Endodermal cell (in vitro differentiated cells): ENCODE data around the gene IFIT1. TPM values are rescaled to one million over a fixed set of nuclear protein-coding genes. Genes with fewer than 3 reads are reported as not detected.

Experiments
- DNase-seq: peaks from one replicate; pipeline ENCODE4 v3.0.0-alpha.2; 2017
- H3K27ac ChIP-seq: 2 replicates; pipeline ENCODE4 v1.5.1; 2013; ENCODE audit warnings: mild to moderate bottlenecking, low read depth, low read length, moderate library complexity
- H3K27me3 ChIP-seq: 2 replicates; pipeline ENCODE4 v1.6.1; 2013; ENCODE audit warnings: mild to moderate bottlenecking, low read length, moderate library complexity; ENCODE audit not compliant: insufficient read depth, control insufficient read depth, poor library complexity, severe bottlenecking
- H3K36me3 ChIP-seq: 2 replicates; pipeline ENCODE4 v1.7.0; 2013; ENCODE audit warnings: mild to moderate bottlenecking, low read length, moderate library complexity; ENCODE audit not compliant: control insufficient read depth, insufficient read depth
- H3K4me1 ChIP-seq: one replicate; pipeline ENCODE4 v1.7.0; 2013; ENCODE audit warnings: low read length; ENCODE audit not compliant: control insufficient read depth, insufficient read depth
- H3K4me3 ChIP-seq: 2 replicates; pipeline ENCODE4 v1.5.1; 2013; ENCODE audit warnings: mild to moderate bottlenecking, low read length, moderate library complexity
- H3K9ac ChIP-seq: 2 replicates; pipeline ENCODE4 v1.6.1; 2013; ENCODE audit warnings: mild to moderate bottlenecking, low read length, moderate library complexity; ENCODE audit not compliant: poor library complexity, severe bottlenecking; ENCODE audit errors: extremely low read depth
- H3K9me3 ChIP-seq: 2 replicates; pipeline ENCODE4 v1.6.1; 2013; ENCODE audit warnings: mild to moderate bottlenecking, low read length, moderate library complexity; ENCODE audit not compliant: control insufficient read depth
- H3K27ac Mint-ChIP-seq: 2 replicates; pipeline ENCODE4 v1.8.0; 2020; ENCODE audit warnings: mixed read lengths
- H3K27me3 Mint-ChIP-seq: 2 replicates; pipeline ENCODE4 v1.8.0; 2021; ENCODE audit warnings: mild to moderate bottlenecking, mixed read lengths; ENCODE audit not compliant: insufficient read depth
- H3K36me3 Mint-ChIP-seq: 2 replicates; pipeline ENCODE4 v1.8.0; 2020; ENCODE audit warnings: low read depth, mixed read lengths
- H3K4me1 Mint-ChIP-seq: 2 replicates; pipeline ENCODE4 v1.8.0; 2020; ENCODE audit warnings: mixed read lengths
- H3K4me3 Mint-ChIP-seq: 2 replicates; pipeline ENCODE4 v1.8.0; 2020; ENCODE audit warnings: mild to moderate bottlenecking, moderate library complexity, mixed read lengths
- H3K9me3 Mint-ChIP-seq: 2 replicates; pipeline ENCODE4 v1.8.0; 2020; ENCODE audit warnings: mild to moderate bottlenecking, mixed read lengths
- CTCF ChIP-seq: fragments of 200-600 bp; sonication (generic); conservative IDR thresholded peaks from 2 replicates; pipeline ENCODE4 v1.5.0; 2021; ENCODE audit warnings: antibody characterized with exemption, mild to moderate bottlenecking
- WGBS, 2 experiments: methylation state at CpG; one replicate each; pipeline versions ENCODE4 v1.1.5 to v1.1.7; 2013; ENCODE audit warnings: missing lambda C conversion rate in 2 of 2, mixed read lengths in 1 of 2; ENCODE audit not compliant: insufficient coverage in 1 of 2, insufficient read length in 1 of 2; 5-methylcytosine and 5-hydroxymethylcytosine counted together
- total RNA-seq, 2 donors: library from RNA; stranded (reverse); fragmentation: NEBNext Ultra II Directional in 1 of 2; extraction: Animal tissue kit (Norgen Biotek cat#: 25700) in 1 of 2; gene quantifications; 2 replicates in 1 of 2; 3 replicates in 1 of 2; pipeline ENCODE4 v1.2.1, GENCODE V29; 2021

Gene IFIT1
- total RNA-seq, 2 donors from 2014 or later = 0.59 TPM; not detected in 1

- Mint-ChIP-seq H3K4me1 (peaks cover 27% of the 10 kb centered on the region), H3K27ac (no peak overlapping the region), H3K4me3 (no peak overlapping the region), H3K27me3 (no peaks in the 10 kb centered on the region), H3K9me3 (peaks cover 6% of the 10 kb centered on the region), H3K36me3 (no peaks in the 10 kb centered on the region)
- Histone ChIP-seq H3K36me3 (no peaks in the 10 kb centered on the region), H3K4me3 (no peak overlapping the region), H3K27ac (no peak overlapping the region), H3K9ac (no peak overlapping the region), H3K4me1 (peaks cover 3% of the 10 kb centered on the region), H3K9me3 (no peaks in the 10 kb centered on the region), H3K27me3 (no peaks in the 10 kb centered on the region)
- DNase-seq = no peak
- no peak for TF ChIP-seq CTCF
These were observed 21.3 kb upstream of the IFIT1 start for GRCh38 chr10:89371079-89371478.

- Mint-ChIP-seq H3K9me3 (peaks cover under 1% of the 10 kb centered on the region), H3K27ac (no peak overlapping the region), H3K27me3 (no peaks in the 10 kb centered on the region), H3K4me1 (peaks cover 27% of the 10 kb centered on the region), H3K36me3 (no peaks in the 10 kb centered on the region), H3K4me3 (no peak overlapping the region)
- no peak for DNase-seq
- H3K27me3 ChIP-seq = no peaks in the 10 kb centered on the region
- no peak overlapping the region for H3K4me3 ChIP-seq
- no peaks in the 10 kb centered on the region for H3K36me3 ChIP-seq
- no peaks in the 10 kb centered on the region for H3K9me3 ChIP-seq
- no peak for TF ChIP-seq CTCF
- no peak overlapping the region for H3K27ac ChIP-seq
- no peak overlapping the region for H3K9ac ChIP-seq
- H3K4me1 ChIP-seq = peaks cover 3% of the 10 kb centered on the region
- WGBS, 2 experiments = 80 to 91% methylated on average over 3 of the region's 3 CpGs
These were observed 20.4 kb upstream of the IFIT1 start for GRCh38 chr10:89371987-89372386.

GRCh38 chr10:89373916-89374711, 18.3 kb upstream of the IFIT1 start:
- no peaks in the 10 kb centered on the region for H3K27me3 Mint-ChIP-seq
- no peaks in the 10 kb centered on the region for H3K9me3 ChIP-seq
- WGBS, 2 experiments = 89 to 92% methylated on average over 3 of the region's 3 CpGs
- no peaks in the 10 kb centered on the region for H3K4me1 ChIP-seq
- no peak overlapping the region for H3K4me3 Mint-ChIP-seq
- no peak overlapping the region for H3K27ac ChIP-seq
- H3K27me3 ChIP-seq = no peaks in the 10 kb centered on the region
- no peaks in the 10 kb centered on the region for H3K9me3 Mint-ChIP-seq
- TF ChIP-seq CTCF = no peak
- H3K27ac Mint-ChIP-seq = no peak overlapping the region
- no peaks in the 10 kb centered on the region for H3K36me3 ChIP-seq
- H3K36me3 Mint-ChIP-seq = no peaks in the 10 kb centered on the region
- DNase-seq = no peak
- no peak overlapping the region for H3K4me3 ChIP-seq
- no peak overlapping the region for H3K9ac ChIP-seq
- H3K4me1 Mint-ChIP-seq = peaks cover 22% of the 10 kb centered on the region
